HG03575 (cell line): ENCODE results near the gene CCDC117.

Experiments used
- ATAC-seq: cut with Tn5 transposase; IDR thresholded peaks from one replicate; pipeline ENCODE4 v1.9.1; 2021; ENCODE audit not compliant: unreplicated experiment, insufficient number of reproducible peaks, low FRiP score; ENCODE audit errors: extremely low read depth

CCDC117 gene

GRCh38 chr22:28768701-28769393, 3.6 kb upstream of the CCDC117 start:
- ATAC-seq = no peak

- no peak for ATAC-seq
These were observed 3.0 kb upstream of the CCDC117 start for GRCh38 chr22:28769394-28770085.

GRCh38 chr22:28771195-28771791, 1.2 kb upstream of the CCDC117 start:
- ATAC-seq = no peak

- no peak for ATAC-seq
These were observed 969 bp downstream of the CCDC117 start for GRCh38 chr22:28773461-28773867.

GRCh38 chr22:28774378-28774777, 1.9 kb downstream of the CCDC117 start:
- ATAC-seq = no peak

GRCh38 chr22:28779833-28780232, 7.3 kb downstream of the CCDC117 start:
- ATAC-seq = no peak

GRCh38 chr22:28780296-28780695, 7.8 kb downstream of the CCDC117 start:
- ATAC-seq = no peak

- ATAC-seq = no peak
These were observed 11.5 kb downstream of the CCDC117 start for GRCh38 chr22:28783786-28784671.

- ATAC-seq = no peak
These were observed 16.1 kb downstream of the CCDC117 start for GRCh38 chr22:28788601-28789000.

GRCh38 chr22:28791124-28791523, 18.6 kb downstream of the CCDC117 start:
- no peak for ATAC-seq

GRCh38 chr22:28791841-28792490, 19.5 kb downstream of the CCDC117 start:
- ATAC-seq = no peak

GRCh38 chr22:28792491-28793383, 20.2 kb downstream of the CCDC117 start:
- ATAC-seq = no peak

- ATAC-seq = no peak
These were observed 21.6 kb downstream of the CCDC117 start for GRCh38 chr22:28793976-28794584.

GRCh38 chr22:28795071-28795693, 22.7 kb downstream of the CCDC117 start:
- no peak for ATAC-seq

- no peak for ATAC-seq
These were observed 23.7 kb downstream of the CCDC117 start for GRCh38 chr22:28795932-28796856.
